Neuron (in vitro differentiated cells): Measurements from ENCODE around the gene SLX4.

Experiments
- H2AFZ ChIP-seq: one replicate; pipeline ENCODE4 v1.6.1; 2013; ENCODE audit warnings: low read depth, mild to moderate bottlenecking, inconsistent platforms, low read length, moderate library complexity
- H3K27me3 ChIP-seq: one replicate; pipeline ENCODE4 v1.6.1; 2013; ENCODE audit warnings: low read length; ENCODE audit not compliant: insufficient read depth
- H3K36me3 ChIP-seq: one replicate; pipeline ENCODE4 v1.6.1; 2013; ENCODE audit warnings: low read length; ENCODE audit not compliant: insufficient read depth
- H3K4me1 ChIP-seq: one replicate; pipeline ENCODE4 v1.6.1; 2013; ENCODE audit warnings: low read length; ENCODE audit not compliant: insufficient read depth
- H3K4me3 ChIP-seq: 2 replicates; pipeline ENCODE4 v1.5.1; 2013; ENCODE audit warnings: mild to moderate bottlenecking, low read length, moderate library complexity
- H3K9me3 ChIP-seq: one replicate; pipeline ENCODE4 v1.6.1; 2013; ENCODE audit warnings: low read length

SLX4 gene

GRCh38 chr16:3578610-3579551 lies 32.5 kb downstream of the SLX4 start:
- no peaks in the 10 kb centered on the region for H3K9me3 ChIP-seq
- H3K36me3 ChIP-seq: peaks cover 17% of the 10 kb centered on the region
- no peaks in the 10 kb centered on the region for H3K4me1 ChIP-seq
- no peaks in the 10 kb centered on the region for H3K27me3 ChIP-seq
- no peak overlapping the region for H3K4me3 ChIP-seq
- H2AFZ ChIP-seq: no peak overlapping the region

DNA sequence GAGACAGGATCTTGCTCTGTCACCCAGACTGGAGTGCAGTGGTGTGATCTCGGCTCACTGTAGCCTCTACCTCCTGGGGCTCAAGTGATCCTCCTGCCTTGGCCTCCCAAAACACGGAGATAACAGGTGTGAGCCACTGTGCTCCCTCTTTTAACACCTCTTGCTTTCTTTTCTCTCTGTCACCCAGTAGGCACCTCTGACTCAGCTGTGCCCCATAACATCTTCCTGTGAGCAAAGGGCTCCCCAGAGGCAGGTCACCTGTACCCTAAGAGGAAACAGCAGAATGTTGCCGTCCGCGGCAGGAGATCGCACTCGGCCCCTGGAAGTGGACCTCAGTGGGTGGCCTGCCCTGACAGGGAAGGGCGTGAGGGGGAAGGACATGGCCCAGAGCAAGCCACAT lies 33.3 kb downstream of the SLX4 start:
- Histone ChIP-seq H3K9me3 (no peaks in the 10 kb centered on the region), H3K4me1 (no peaks in the 10 kb centered on the region), H3K27me3 (no peaks in the 10 kb centered on the region), H3K36me3 (peaks cover 9% of the 10 kb centered on the region), H2AFZ (no peak overlapping the region), H3K4me3 (no peak overlapping the region)

- no peak within 1 kb of the TSS for H2AFZ ChIP-seq
Observed at GRCh38 chr16:3577302-3577752, 34.1 kb downstream of the SLX4 start, which contains the start of gene NLRC3. Gene NLRC3 (minus strand): TSS chr16:3577403. CDS start chr16:3565036, 12,367 bp downstream.

DNA sequence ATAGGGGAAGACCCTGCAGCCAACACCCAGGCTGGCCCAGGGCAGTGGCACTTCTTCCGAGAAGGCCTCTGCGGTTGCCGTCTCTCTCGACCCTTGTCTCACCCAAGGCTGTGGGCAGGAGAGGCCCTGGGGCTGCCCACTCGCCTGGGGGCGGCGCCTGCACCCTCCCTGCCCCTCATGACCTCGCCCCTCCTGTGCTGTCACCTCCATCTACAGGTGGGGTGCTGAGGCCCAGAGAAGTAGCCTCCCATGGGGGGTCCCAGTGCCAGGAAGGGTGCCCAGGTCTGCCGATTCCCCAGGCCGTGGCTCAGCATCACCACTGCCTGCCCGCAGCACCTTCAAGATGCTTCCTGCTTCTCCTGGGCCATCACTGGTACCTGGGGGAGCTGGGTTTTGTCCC lies 35.2 kb downstream of the SLX4 start:
- Histone ChIP-seq H3K27me3 (no peaks in the 10 kb centered on the region), H3K36me3 (no peaks in the 10 kb centered on the region), H3K4me3 (no peak overlapping the region), H3K4me1 (no peaks in the 10 kb centered on the region), H3K9me3 (no peaks in the 10 kb centered on the region), H2AFZ (no peak overlapping the region)

More at GRCh38 chr16:3577302-3577752, 34.1 kb downstream of the SLX4 start, which contains the start of gene NLRC3:
- H3K4me1 ChIP-seq: no peaks in the 10 kb centered on the region
- no peak within 1 kb of the TSS for H3K4me3 ChIP-seq
- H3K36me3 ChIP-seq: peaks cover 1% of the 10 kb centered on the region
- H3K9me3 ChIP-seq: no peaks in the 10 kb centered on the region
- H3K27me3 ChIP-seq: no peaks in the 10 kb centered on the region

DNA sequence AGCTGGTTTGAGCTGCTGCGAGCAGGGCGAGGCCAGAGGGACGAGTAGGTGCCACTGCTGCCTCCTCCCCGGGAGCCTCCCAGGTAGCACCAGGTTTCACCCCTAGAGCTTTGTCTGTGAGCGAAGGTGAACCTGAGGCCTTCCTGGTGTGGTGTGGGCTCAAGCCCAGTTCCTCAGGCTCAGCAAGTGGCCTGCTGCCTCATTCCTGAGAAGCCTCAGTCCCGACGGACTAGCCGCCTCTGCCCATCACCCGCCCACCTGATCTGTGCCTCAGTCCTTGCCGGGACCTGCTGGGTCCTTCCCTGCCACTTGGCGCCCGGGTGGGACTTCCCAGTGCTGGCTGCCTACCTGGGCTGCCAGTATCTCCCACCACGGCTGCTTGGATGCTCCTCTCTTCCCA lies 35.9 kb downstream of the SLX4 start:
- Histone ChIP-seq H3K9me3 (no peaks in the 10 kb centered on the region), H3K4me1 (no peaks in the 10 kb centered on the region), H3K4me3 (no peak overlapping the region), H3K36me3 (no peaks in the 10 kb centered on the region), H3K27me3 (no peaks in the 10 kb centered on the region), H2AFZ (no peak overlapping the region)

GRCh38 chr16:3574195-3574594 lies 37.2 kb downstream of the SLX4 start:
- Histone ChIP-seq H3K9me3 (no peaks in the 10 kb centered on the region), H3K27me3 (no peaks in the 10 kb centered on the region), H3K4me3 (no peak overlapping the region), H2AFZ (no peak overlapping the region), H3K36me3 (no peaks in the 10 kb centered on the region), H3K4me1 (no peaks in the 10 kb centered on the region)

- Histone ChIP-seq H3K36me3 (no peaks in the 10 kb centered on the region), H3K4me3 (no peak overlapping the region), H3K4me1 (no peaks in the 10 kb centered on the region), H2AFZ (no peak overlapping the region), H3K27me3 (no peaks in the 10 kb centered on the region), H3K9me3 (no peaks in the 10 kb centered on the region)
Observed at GRCh38 chr16:3573146-3573815, 38.1 kb downstream of the SLX4 start.

- no peak overlapping the region for H2AFZ ChIP-seq
Observed at GRCh38 chr16:3570420-3571062, 40.9 kb downstream of the SLX4 start.

DNA sequence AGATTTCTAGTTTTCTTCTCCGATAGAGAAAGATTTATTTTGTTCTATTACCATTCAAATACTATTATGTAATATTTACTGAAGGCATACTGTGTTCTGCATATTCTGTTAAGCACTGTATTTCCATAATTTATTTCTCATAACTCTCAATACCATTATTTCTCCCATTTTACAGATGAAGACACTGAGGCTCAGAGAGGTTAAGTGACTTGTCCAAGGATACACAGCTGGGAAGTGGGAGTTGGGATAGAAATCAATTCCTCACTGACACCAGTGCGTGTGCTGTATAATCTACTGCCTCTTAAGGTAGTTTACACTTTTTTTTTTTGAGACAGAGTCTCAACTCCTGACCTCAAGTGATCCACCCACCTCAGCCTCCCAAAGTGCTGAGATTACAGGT lies 41.6 kb downstream of the SLX4 start:
- no peaks in the 10 kb centered on the region for H3K4me1 ChIP-seq
- no peaks in the 10 kb centered on the region for H3K36me3 ChIP-seq
- no peaks in the 10 kb centered on the region for H3K27me3 ChIP-seq
- no peak overlapping the region for H2AFZ ChIP-seq
- no peak overlapping the region for H3K4me3 ChIP-seq
- H3K9me3 ChIP-seq: peaks cover 1% of the 10 kb centered on the region

More at GRCh38 chr16:3570420-3571062, 40.9 kb downstream of the SLX4 start:
- Histone ChIP-seq H3K4me3 (no peak overlapping the region), H3K36me3 (no peaks in the 10 kb centered on the region), H3K4me1 (no peaks in the 10 kb centered on the region), H3K9me3 (no peaks in the 10 kb centered on the region), H3K27me3 (no peaks in the 10 kb centered on the region)

GRCh38 chr16:3566990-3567389 lies 44.4 kb downstream of the SLX4 start:
- Histone ChIP-seq H3K4me1 (no peaks in the 10 kb centered on the region), H3K9me3 (peaks cover 7% of the 10 kb centered on the region), H3K27me3 (no peaks in the 10 kb centered on the region), H2AFZ (no peak overlapping the region), H3K36me3 (no peaks in the 10 kb centered on the region), H3K4me3 (no peak overlapping the region)

- Histone ChIP-seq H3K4me3 (no peak overlapping the region), H3K4me1 (no peaks in the 10 kb centered on the region), H3K9me3 (peaks cover 7% of the 10 kb centered on the region), H2AFZ (no peak overlapping the region), H3K27me3 (no peaks in the 10 kb centered on the region), H3K36me3 (no peaks in the 10 kb centered on the region)
Observed at GRCh38 chr16:3564889-3565141, 46.6 kb downstream of the SLX4 start.

- peaks cover 7% of the 10 kb centered on the region for H3K9me3 ChIP-seq
- H2AFZ ChIP-seq: no peak overlapping the region
- H3K27me3 ChIP-seq: no peaks in the 10 kb centered on the region
- H3K36me3 ChIP-seq: no peaks in the 10 kb centered on the region
- no peak overlapping the region for H3K4me3 ChIP-seq
- H3K4me1 ChIP-seq: no peaks in the 10 kb centered on the region
Observed at GRCh38 chr16:3564130-3564888, 47.1 kb downstream of the SLX4 start.
